VCaP (cell line): ENCODE results near the gene RAB11B.

Source experiments
- H3K27ac ChIP-seq: fragments of 450-650 bp; 2 replicates; pipeline ENCODE4 v1.5.1; 2017
- CTCF ChIP-seq: fragments of 450-650 bp; conservative IDR thresholded peaks from 2 replicates; pipeline ENCODE4 v1.5.1; 2017; ENCODE audit warnings: mild to moderate bottlenecking, moderate library complexity

Gene RAB11B

GRCh38 chr19:8445488-8446001, 55.4 kb downstream of the RAB11B start:
- TF ChIP-seq CTCF, result no peak

GRCh38 chr19:8446061-8446709, 56.0 kb downstream of the RAB11B start:
- peak overlapping the region; percentile 91; the same call in 1 of the 2 replicates for H3K27ac ChIP-seq
- no peak for TF ChIP-seq CTCF

More at GRCh38 chr19:8445488-8446001, 55.4 kb downstream of the RAB11B start:
- H3K27ac ChIP-seq, result peak overlapping the region; percentile 91

GRCh38 chr19:8449830-8450229, 59.7 kb downstream of the RAB11B start:
- no peak for TF ChIP-seq CTCF

GRCh38 chr19:8451377-8451776, 61.2 kb downstream of the RAB11B start:
- no peak overlapping the region for H3K27ac ChIP-seq
- TF ChIP-seq CTCF, result no peak

More at GRCh38 chr19:8449830-8450229, 59.7 kb downstream of the RAB11B start:
- peak overlapping the region; percentile 19; the same call in 1 of the 2 replicates for H3K27ac ChIP-seq

GRCh38 chr19:8451885-8452284, 61.7 kb downstream of the RAB11B start:
- TF ChIP-seq CTCF, result no peak
- no peak overlapping the region for H3K27ac ChIP-seq

GRCh38 chr19:8452446-8453123, 62.4 kb downstream of the RAB11B start:
- no peak for TF ChIP-seq CTCF
- H3K27ac ChIP-seq, result no peak overlapping the region

- no peak for TF ChIP-seq CTCF
- H3K27ac ChIP-seq, result no peak overlapping the region
Measured at GRCh38 chr19:8453616-8454015, 63.5 kb downstream of the RAB11B start.
